Loucy (cell line): ENCODE results near the gene CHCHD4.

Experiments used
- EZH2phosphoT487 ChIP-seq: fragments of 200-600 bp; IDR thresholded peaks from 2 replicates; pipeline ENCODE4 v1.6.1; 2018; ENCODE audit warnings: antibody characterized with exemption, mild to moderate bottlenecking, moderate library complexity, borderline replicate concordance
- TF ChIP-seq, protein P1 (sequence below): fragments of 200-600 bp; sonication (generic); conservative IDR thresholded peaks from 2 replicates; pipeline ENCODE4 v1.5.1; 2014; ENCODE audit warnings: mild to moderate bottlenecking, antibody characterized with exemption, low read length

DNA sequence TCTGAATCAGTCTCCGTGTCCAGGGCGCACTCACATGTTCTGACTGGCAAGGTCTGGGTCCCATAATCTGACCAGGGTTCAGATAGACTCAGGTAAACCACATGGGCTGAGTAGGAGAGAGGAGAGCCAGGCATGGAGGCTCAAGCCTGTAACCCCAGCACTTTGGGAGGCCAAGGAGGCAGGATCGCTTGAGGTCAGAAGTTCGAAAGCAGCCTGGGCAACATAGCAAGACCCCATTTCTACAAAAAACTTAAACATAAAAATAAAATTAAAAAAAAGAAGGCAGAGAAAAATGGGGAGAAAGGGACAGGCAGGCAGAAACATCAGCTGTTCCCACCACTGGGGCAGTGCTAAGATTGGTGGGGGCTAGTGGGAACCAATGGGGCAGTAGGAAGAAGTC, 5.6 kb upstream of the CHCHD4 start:
- TF ChIP-seq, protein P1, sequence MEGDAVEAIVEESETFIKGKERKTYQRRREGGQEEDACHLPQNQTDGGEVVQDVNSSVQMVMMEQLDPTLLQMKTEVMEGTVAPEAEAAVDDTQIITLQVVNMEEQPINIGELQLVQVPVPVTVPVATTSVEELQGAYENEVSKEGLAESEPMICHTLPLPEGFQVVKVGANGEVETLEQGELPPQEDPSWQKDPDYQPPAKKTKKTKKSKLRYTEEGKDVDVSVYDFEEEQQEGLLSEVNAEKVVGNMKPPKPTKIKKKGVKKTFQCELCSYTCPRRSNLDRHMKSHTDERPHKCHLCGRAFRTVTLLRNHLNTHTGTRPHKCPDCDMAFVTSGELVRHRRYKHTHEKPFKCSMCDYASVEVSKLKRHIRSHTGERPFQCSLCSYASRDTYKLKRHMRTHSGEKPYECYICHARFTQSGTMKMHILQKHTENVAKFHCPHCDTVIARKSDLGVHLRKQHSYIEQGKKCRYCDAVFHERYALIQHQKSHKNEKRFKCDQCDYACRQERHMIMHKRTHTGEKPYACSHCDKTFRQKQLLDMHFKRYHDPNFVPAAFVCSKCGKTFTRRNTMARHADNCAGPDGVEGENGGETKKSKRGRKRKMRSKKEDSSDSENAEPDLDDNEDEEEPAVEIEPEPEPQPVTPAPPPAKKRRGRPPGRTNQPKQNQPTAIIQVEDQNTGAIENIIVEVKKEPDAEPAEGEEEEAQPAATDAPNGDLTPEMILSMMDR = no peak
- TF ChIP-seq EZH2phosphoT487 = no peak
